ENCODE data around the gene ZNRF1. TPM values are rescaled to one million over a fixed set of nuclear protein-coding genes. Genes with fewer than 3 reads are reported as not detected.

The ZNRF1 gene
- total RNA-seq, 1 experiment from 2014 or later: 27.1 TPM

DNA sequence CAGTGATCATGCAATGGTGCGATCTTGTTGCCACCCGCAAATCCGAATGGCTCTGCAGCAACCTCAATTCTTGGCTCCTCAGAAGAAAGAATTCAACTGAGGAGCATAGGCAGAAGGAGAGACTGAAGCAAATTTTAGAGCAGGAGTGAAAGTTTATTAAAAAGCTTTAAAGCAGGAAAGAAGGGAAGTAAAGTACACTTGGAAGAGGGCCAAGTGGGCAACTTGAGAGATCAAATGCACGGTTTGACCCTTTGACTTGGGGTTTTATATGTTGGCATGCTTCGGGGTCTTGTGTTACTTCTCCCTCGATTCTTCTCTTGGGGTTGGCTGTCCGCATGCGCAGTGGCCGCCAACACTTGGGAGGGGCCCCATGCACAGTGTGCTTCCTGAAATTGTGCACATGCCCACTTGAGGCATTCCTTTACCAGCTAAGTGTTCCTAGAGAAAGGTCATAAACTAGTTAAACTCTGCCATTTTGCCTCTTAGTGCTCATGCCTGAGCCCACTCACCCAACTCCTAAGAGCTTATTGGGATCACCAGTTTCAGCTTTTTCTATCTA, 36.7 kb downstream of the ZNRF1 start:
- no peaks in the 10 kb centered on the region for H3K9me3 Mint-ChIP-seq (ENCODE audit: low read depth, unreplicated experiment)
- no peak for DNase-seq
- H3K4me3 Mint-ChIP-seq (ENCODE audit: low read depth, unreplicated experiment): no peak overlapping the region
- H3K36me3 Mint-ChIP-seq (ENCODE audit: insufficient read depth, unreplicated experiment): no peaks in the 10 kb centered on the region
- intact Hi-C loops (cut with micrococcal nuclease; ENCODE audit: unreplicated experiment): no loop called here
- H3K4me1 Mint-ChIP-seq (ENCODE audit: low read depth, unreplicated experiment): no peaks in the 10 kb centered on the region
- no peak overlapping the region for H3K27ac Mint-ChIP-seq (ENCODE audit: unreplicated experiment)
- no TSS peak for BruUV-seq (replicated peaks)
- TF ChIP-seq, protein P1, sequence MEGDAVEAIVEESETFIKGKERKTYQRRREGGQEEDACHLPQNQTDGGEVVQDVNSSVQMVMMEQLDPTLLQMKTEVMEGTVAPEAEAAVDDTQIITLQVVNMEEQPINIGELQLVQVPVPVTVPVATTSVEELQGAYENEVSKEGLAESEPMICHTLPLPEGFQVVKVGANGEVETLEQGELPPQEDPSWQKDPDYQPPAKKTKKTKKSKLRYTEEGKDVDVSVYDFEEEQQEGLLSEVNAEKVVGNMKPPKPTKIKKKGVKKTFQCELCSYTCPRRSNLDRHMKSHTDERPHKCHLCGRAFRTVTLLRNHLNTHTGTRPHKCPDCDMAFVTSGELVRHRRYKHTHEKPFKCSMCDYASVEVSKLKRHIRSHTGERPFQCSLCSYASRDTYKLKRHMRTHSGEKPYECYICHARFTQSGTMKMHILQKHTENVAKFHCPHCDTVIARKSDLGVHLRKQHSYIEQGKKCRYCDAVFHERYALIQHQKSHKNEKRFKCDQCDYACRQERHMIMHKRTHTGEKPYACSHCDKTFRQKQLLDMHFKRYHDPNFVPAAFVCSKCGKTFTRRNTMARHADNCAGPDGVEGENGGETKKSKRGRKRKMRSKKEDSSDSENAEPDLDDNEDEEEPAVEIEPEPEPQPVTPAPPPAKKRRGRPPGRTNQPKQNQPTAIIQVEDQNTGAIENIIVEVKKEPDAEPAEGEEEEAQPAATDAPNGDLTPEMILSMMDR (IDR thresholded peaks at IDR 0.05; ENCODE audit: unreplicated experiment): no peak
- H3K27me3 Mint-ChIP-seq (ENCODE audit: unreplicated experiment): no peaks in the 10 kb centered on the region
- CTCF ChIA-PET: no interaction called here

DNA sequence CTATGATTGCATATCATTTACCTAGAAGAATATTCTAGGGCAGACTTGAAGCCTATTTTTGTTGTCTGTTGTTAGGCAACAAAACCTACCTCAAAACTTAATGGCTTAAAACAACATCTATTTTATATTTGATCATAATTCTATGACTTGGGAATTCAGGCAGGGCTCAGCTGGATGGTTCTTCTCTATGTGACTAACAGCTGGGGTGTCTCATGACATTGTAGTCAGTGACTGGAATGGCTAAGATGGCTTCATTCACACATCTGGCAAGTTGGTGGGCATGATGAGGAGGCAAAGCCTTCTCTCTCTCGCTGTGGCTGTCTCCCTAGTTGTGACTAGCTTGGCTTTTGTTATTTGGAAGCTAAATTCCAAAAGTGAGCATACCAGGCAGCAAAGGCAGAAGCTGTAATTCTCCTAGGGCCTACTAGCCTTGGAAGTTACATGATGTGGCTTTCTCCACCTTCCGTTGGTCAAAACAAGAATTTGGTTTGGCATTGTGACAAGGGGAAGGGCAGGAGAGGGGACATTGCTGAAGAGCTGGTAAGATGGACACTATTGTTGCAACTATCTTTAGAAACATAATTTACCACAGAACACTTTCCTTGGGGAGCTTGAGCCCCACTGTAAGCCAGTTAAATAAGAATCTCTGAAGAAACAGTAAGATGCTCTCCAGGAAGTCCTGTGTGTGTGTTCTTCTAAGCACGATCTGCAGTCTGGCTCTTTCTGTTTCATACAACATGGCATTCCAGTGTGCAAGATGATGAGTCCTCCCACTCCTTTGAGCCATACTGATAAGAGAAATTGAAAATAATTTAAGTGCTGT, 39.4 kb downstream of the ZNRF1 start:
- intact Hi-C loops (cut with micrococcal nuclease; ENCODE audit: unreplicated experiment): no loop called here
- no TSS peak for BruUV-seq (replicated peaks)
- no peaks in the 10 kb centered on the region for H3K27me3 Mint-ChIP-seq (ENCODE audit: unreplicated experiment)
- no peak overlapping the region for H3K4me3 Mint-ChIP-seq (ENCODE audit: low read depth, unreplicated experiment)
- DNase-seq: no peak
- no peaks in the 10 kb centered on the region for H3K36me3 Mint-ChIP-seq (ENCODE audit: insufficient read depth, unreplicated experiment)
- H3K4me1 Mint-ChIP-seq (ENCODE audit: low read depth, unreplicated experiment): no peaks in the 10 kb centered on the region
- no peaks in the 10 kb centered on the region for H3K9me3 Mint-ChIP-seq (ENCODE audit: low read depth, unreplicated experiment)
- CTCF ChIA-PET: no interaction called here
- TF ChIP-seq, protein P1 (IDR thresholded peaks at IDR 0.05; ENCODE audit: unreplicated experiment): no peak
- no peak overlapping the region for H3K27ac Mint-ChIP-seq (ENCODE audit: unreplicated experiment)

DNA sequence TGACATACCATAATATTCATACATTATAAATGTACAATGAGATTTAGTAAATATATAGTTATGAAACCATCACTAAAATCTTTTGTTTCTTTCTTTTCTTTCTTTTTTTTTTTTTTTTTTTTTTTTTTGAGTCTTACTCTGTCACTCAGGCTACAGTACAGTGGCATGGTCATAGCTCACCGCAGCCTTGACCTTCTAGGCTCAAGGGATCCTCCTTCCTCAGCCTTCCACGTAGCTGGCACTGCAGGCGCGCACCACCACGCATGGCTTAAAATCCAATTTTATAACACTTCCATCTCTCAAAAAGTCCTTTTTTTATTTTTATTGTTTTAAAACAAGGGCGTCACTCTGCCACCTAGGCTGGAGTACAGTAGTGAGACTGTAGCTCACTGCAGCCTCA, 41.1 kb downstream of the ZNRF1 start:
- Mint-ChIP-seq H3K27me3 (ENCODE audit: unreplicated experiment) (no peaks in the 10 kb centered on the region), H3K9me3 (ENCODE audit: low read depth, unreplicated experiment) (no peaks in the 10 kb centered on the region), H3K27ac (ENCODE audit: unreplicated experiment) (no peak overlapping the region), H3K4me1 (ENCODE audit: low read depth, unreplicated experiment) (no peaks in the 10 kb centered on the region), H3K4me3 (ENCODE audit: low read depth, unreplicated experiment) (no peak overlapping the region), H3K36me3 (ENCODE audit: insufficient read depth, unreplicated experiment) (no peaks in the 10 kb centered on the region)
- no peak for DNase-seq
- intact Hi-C loops (cut with micrococcal nuclease; ENCODE audit: unreplicated experiment): no loop called here
- BruUV-seq (replicated peaks): no TSS peak
- TF ChIP-seq, protein P1 (IDR thresholded peaks at IDR 0.05; ENCODE audit: unreplicated experiment): no peak
- CTCF ChIA-PET: interaction anchor here (0.6 kb wide), 1 partner anchor 379 kb away, joined by 3 read pairs; no protein-coding TSS in a partner anchor

DNA sequence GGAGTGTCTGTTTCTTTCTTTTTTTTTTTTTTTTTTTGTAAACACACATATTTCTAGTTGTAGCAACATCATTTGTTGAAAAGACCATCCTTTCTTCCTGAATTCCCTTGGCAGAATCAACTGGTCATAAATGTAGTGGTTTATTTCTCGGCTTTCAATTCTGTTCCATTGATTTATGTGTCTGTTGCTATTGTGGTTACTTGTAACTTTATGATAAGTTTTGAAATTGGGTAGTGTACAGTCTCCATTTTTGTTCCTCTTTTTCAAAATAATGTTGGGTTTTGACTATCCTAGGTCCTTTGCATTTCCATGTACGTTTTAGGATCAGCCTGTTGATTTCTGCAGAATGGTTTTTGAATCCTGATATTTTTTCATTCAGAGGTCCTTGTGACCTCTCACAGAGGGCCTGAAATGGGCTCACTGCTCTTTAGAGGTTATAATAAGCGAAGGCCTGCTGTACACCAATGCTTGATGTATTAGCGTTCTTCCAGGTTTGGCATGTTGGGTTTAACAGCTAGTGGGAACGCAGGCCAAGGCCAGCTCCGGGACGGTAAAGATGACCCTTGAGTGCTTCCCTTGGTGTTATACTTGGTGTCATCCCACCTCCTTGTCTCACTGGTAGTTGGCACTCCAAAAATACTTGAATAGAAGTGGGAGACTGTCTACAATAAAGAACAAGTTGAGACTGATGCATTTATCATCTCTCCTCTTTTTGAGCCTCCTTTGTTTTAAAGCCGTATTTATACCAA, 43.8 kb downstream of the ZNRF1 start:
- Mint-ChIP-seq H3K27ac (ENCODE audit: unreplicated experiment) (no peak overlapping the region), H3K4me1 (ENCODE audit: low read depth, unreplicated experiment) (no peaks in the 10 kb centered on the region), H3K4me3 (ENCODE audit: low read depth, unreplicated experiment) (no peak overlapping the region), H3K27me3 (ENCODE audit: unreplicated experiment) (no peaks in the 10 kb centered on the region), H3K9me3 (ENCODE audit: low read depth, unreplicated experiment) (no peaks in the 10 kb centered on the region), H3K36me3 (ENCODE audit: insufficient read depth, unreplicated experiment) (no peaks in the 10 kb centered on the region)
- intact Hi-C loops (cut with micrococcal nuclease; ENCODE audit: unreplicated experiment): no loop called here
- CTCF ChIA-PET: no interaction called here
- TF ChIP-seq, protein P1 (IDR thresholded peaks at IDR 0.05; ENCODE audit: unreplicated experiment): no peak
- DNase-seq: no peak
- no TSS peak for BruUV-seq (replicated peaks)
